ENCODE results near the gene TMEM223. TPM values are rescaled to one million over a fixed set of nuclear protein-coding genes. Genes with fewer than 3 reads are reported as not detected.

Gene TMEM223
- total RNA-seq, 1 donor from 2014 or later = 17.2 TPM

- Histone ChIP-seq H3K9me3 (no peaks in the 10 kb centered on the region), H3K27me3 (ENCODE audit: low read depth) (no peaks in the 10 kb centered on the region), H3K4me3 (peak overlapping the region; percentile 79), H3K27ac (peak overlapping the region; percentile 96), H3K36me3 (peaks cover 52% of the 10 kb centered on the region), H3K4me1 (peaks cover 46% of the 10 kb centered on the region)
- DNase-seq (peak; percentile 93), ATAC-seq (peak; percentile 90 to 92)
- intact Hi-C loops (cut with DNase I) = no loop called here
- TF ChIP-seq, protein P1, sequence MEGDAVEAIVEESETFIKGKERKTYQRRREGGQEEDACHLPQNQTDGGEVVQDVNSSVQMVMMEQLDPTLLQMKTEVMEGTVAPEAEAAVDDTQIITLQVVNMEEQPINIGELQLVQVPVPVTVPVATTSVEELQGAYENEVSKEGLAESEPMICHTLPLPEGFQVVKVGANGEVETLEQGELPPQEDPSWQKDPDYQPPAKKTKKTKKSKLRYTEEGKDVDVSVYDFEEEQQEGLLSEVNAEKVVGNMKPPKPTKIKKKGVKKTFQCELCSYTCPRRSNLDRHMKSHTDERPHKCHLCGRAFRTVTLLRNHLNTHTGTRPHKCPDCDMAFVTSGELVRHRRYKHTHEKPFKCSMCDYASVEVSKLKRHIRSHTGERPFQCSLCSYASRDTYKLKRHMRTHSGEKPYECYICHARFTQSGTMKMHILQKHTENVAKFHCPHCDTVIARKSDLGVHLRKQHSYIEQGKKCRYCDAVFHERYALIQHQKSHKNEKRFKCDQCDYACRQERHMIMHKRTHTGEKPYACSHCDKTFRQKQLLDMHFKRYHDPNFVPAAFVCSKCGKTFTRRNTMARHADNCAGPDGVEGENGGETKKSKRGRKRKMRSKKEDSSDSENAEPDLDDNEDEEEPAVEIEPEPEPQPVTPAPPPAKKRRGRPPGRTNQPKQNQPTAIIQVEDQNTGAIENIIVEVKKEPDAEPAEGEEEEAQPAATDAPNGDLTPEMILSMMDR (IDR thresholded peaks at IDR 0.05) = peak; percentile 92
These were observed 5.3 kb downstream of the TMEM223 start for GRCh38 chr11:62786318-62787004.

- TF ChIP-seq, protein P1 (IDR thresholded peaks at IDR 0.05) = no peak
- Histone ChIP-seq H3K36me3 (peaks cover 51% of the 10 kb centered on the region), H3K4me1 (peaks cover 10% of the 10 kb centered on the region), H3K9me3 (no peaks in the 10 kb centered on the region), H3K4me3 (no peak overlapping the region), H3K27me3 (ENCODE audit: low read depth) (no peaks in the 10 kb centered on the region), H3K27ac (no peak overlapping the region)
- no peak for DNase-seq
- ATAC-seq = no peak
- intact Hi-C loops (cut with DNase I) = no loop called here
These were observed 9.1 kb downstream of the TMEM223 start for GRCh38 chr11:62782753-62783152.

DNA sequence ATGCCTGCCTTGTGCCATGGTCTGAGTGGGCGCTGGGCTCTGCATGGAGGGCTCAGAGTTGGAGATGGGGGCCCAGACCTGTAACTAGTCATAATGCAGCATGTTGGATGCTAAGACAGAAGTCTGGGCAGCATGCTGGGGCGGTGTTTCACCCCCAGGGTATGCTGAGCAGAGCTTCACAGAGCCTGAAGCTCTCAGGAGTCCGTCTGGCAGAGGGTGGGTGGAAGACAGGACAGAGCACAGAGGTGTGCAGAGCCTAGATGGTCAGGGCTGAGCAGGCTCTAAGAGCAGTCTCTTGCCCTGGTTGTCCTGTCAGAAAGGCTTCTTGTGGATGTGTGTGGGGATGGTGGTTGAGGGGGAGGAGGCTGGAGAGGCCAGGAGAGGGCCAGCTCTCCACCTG lies 13.4 kb downstream of the TMEM223 start:
- TF ChIP-seq, protein P1 (IDR thresholded peaks at IDR 0.05) = no peak
- DNase-seq = no peak
- peaks cover 61% of the 10 kb centered on the region for H3K36me3 ChIP-seq
- H3K27ac ChIP-seq = no peak overlapping the region
- intact Hi-C loops (cut with DNase I) = no loop called here
- H3K4me1 ChIP-seq = no peaks in the 10 kb centered on the region
- no peaks in the 10 kb centered on the region for H3K27me3 ChIP-seq (ENCODE audit: low read depth)
- no peaks in the 10 kb centered on the region for H3K9me3 ChIP-seq
- no peak for ATAC-seq
- no peak overlapping the region for H3K4me3 ChIP-seq

GRCh38 chr11:62777389-62777788 lies 14.4 kb downstream of the TMEM223 start:
- DNase-seq = no peak
- no peak for ATAC-seq
- H3K36me3 ChIP-seq = peaks cover 55% of the 10 kb centered on the region
- no peaks in the 10 kb centered on the region for H3K27me3 ChIP-seq (ENCODE audit: low read depth)
- H3K27ac ChIP-seq = no peak overlapping the region
- no peaks in the 10 kb centered on the region for H3K4me1 ChIP-seq
- intact Hi-C loops (cut with DNase I) = no loop called here
- H3K9me3 ChIP-seq = no peaks in the 10 kb centered on the region
- TF ChIP-seq, protein P1 (IDR thresholded peaks at IDR 0.05) = no peak
- no peak overlapping the region for H3K4me3 ChIP-seq

GRCh38 chr11:62775646-62776045 lies 16.2 kb downstream of the TMEM223 start:
- H3K36me3 ChIP-seq = peaks cover 43% of the 10 kb centered on the region
- peaks cover 9% of the 10 kb centered on the region for H3K4me1 ChIP-seq
- intact Hi-C loops (cut with DNase I) = no loop called here
- no peak for ATAC-seq
- no peaks in the 10 kb centered on the region for H3K9me3 ChIP-seq
- H3K27ac ChIP-seq = no peak overlapping the region
- DNase-seq = no peak
- H3K4me3 ChIP-seq = no peak overlapping the region
- TF ChIP-seq, protein P1 (IDR thresholded peaks at IDR 0.05) = no peak
- no peaks in the 10 kb centered on the region for H3K27me3 ChIP-seq (ENCODE audit: low read depth)
